Measurements from ENCODE around the gene RP2.

The RP2 gene

GRCh38 chrX:46836701-46837557 lies at the start of gene RP2:
TSS of gene RP2 (plus strand) at chrX:46837043. CDS start at chrX:46837101, 58 bp downstream.
- DNase-seq (ENCODE audit: low read depth), result peak; percentile 73

- DNase-seq (ENCODE audit: low read depth), result no peak
These were observed 47.9 kb upstream of the RP2 start for GRCh38 chrX:46788902-46789301.

GRCh38 chrX:46791927-46792809 lies 44.7 kb upstream of the RP2 start:
- no peak for DNase-seq (ENCODE audit: low read depth)

GRCh38 chrX:46792810-46793188 lies 44.0 kb upstream of the RP2 start:
- no peak for DNase-seq (ENCODE audit: low read depth)

- DNase-seq (ENCODE audit: low read depth), result no peak
These were observed 43.3 kb upstream of the RP2 start for GRCh38 chrX:46793386-46794143.

- peak; percentile 47 for DNase-seq (ENCODE audit: low read depth)
These were observed 40.2 kb upstream of the RP2 start for GRCh38 chrX:46796574-46797191.

- no peak for DNase-seq (ENCODE audit: low read depth)
These were observed 33.7 kb upstream of the RP2 start for GRCh38 chrX:46803140-46803539.

GRCh38 chrX:46805270-46805669 lies 31.6 kb upstream of the RP2 start:
- DNase-seq (ENCODE audit: low read depth), result no peak

- DNase-seq (ENCODE audit: low read depth), result no peak
These were observed 25.7 kb upstream of the RP2 start for GRCh38 chrX:46811121-46811520.

- no peak for DNase-seq (ENCODE audit: low read depth)
These were observed 24.4 kb upstream of the RP2 start for GRCh38 chrX:46812445-46812844.

GRCh38 chrX:46814966-46815365 lies 21.9 kb upstream of the RP2 start:
- DNase-seq (ENCODE audit: low read depth), result no peak

- no peak for DNase-seq (ENCODE audit: low read depth)
These were observed 17.7 kb upstream of the RP2 start for GRCh38 chrX:46819136-46819535.

- no peak for DNase-seq (ENCODE audit: low read depth)
These were observed 16.3 kb upstream of the RP2 start for GRCh38 chrX:46820391-46821100.

GRCh38 chrX:46823481-46823880 lies 13.4 kb upstream of the RP2 start:
- DNase-seq (ENCODE audit: low read depth), result no peak

GRCh38 chrX:46831765-46832327 lies 5.0 kb upstream of the RP2 start:
- no peak for DNase-seq (ENCODE audit: low read depth)

- DNase-seq (ENCODE audit: low read depth), result no peak
These were observed 979 bp downstream of the RP2 start for GRCh38 chrX:46837558-46838485.

- DNase-seq (ENCODE audit: low read depth), result no peak
These were observed 1.6 kb downstream of the RP2 start for GRCh38 chrX:46838486-46838870.

- DNase-seq (ENCODE audit: low read depth), result no peak
These were observed 2.2 kb downstream of the RP2 start for GRCh38 chrX:46838974-46839480.

- DNase-seq (ENCODE audit: low read depth), result no peak
These were observed 4.1 kb downstream of the RP2 start for GRCh38 chrX:46840946-46841345.

GRCh38 chrX:46841346-46841745 lies 4.5 kb downstream of the RP2 start:
- no peak for DNase-seq (ENCODE audit: low read depth)
